SKM-1 treated with dmso at 0.1 percent for 144 hours (cell line): ENCODE measurements around the gene F5.
"Not testable (repeated sequence)": the region's sequence is repeated elsewhere in the genome, so short reads cannot be mapped to it uniquely, and the experiment has no call there.

Experiments
- DNase-seq: peaks from one replicate; lab custom pipeline; 2025; ENCODE audit not compliant: unreplicated experiment; lab: John Stamatoyannopoulos, UW

Gene F5

DNA sequence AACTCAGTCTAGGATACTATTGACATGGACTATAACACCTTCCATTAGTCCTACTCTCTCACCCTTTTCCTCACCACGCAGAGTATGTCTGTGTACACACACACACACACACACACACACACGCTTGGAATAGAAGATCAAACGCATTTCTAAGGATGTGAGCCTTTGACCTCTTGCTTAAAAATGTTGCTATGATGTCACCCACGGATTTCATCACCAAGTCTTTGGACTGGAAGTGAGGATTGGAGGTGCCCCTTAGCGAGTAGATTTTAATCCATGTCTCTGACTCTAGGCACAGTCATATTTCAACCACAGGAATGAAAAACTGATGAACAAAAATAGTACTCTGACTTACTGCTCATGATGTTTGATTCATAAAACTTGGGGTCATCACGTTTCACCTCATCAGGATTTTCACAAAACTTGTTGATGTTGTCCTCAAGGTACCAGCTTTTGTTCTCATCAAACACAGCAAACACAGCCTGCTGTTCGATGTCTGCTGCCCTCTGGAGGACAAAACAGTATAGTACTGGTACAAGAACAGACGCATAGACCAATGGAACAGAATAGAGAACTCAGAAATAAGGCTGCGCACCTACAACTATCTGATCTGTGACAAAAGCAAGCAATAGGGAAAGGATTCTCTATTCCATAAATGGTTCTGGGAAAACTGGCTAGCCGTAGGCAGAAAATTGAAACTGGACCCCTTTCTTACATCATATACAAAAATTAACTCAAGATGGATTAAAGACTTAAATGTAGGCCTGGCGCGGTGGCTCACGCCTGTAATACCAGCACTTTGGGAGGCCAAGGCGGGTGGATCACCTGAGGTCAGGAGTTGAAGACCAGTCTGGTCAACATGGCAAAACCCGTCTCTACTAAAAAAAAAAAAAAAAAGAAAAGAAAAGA is 39.9 kb downstream of the F5 start:
- DNase-seq = peak; percentile 72

GRCh38 chr1:169545472-169545871 is 40.8 kb downstream of the F5 start:
- no peak for DNase-seq

- DNase-seq = no peak
Measured at GRCh38 chr1:169538998-169539871, 47.0 kb downstream of the F5 start.

DNA sequence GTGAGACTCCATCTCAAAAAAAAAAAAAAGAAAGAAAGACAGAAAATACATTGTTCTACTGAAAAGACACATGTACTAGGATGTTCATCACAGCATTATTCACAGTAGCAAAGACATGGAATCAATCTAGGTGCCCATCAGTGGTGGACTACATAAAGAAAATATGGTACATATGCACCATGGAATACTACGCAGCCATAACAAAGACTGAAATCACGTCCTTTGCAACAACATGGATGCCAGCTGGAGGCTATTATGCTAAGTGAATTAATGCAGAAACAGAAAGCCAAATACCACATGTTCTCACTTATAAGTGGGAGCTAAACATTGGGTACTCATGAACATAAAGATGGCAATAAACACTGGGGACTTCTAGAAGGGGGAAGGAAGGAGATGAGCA is 51.6 kb downstream of the F5 start:
- no peak for DNase-seq

DNA sequence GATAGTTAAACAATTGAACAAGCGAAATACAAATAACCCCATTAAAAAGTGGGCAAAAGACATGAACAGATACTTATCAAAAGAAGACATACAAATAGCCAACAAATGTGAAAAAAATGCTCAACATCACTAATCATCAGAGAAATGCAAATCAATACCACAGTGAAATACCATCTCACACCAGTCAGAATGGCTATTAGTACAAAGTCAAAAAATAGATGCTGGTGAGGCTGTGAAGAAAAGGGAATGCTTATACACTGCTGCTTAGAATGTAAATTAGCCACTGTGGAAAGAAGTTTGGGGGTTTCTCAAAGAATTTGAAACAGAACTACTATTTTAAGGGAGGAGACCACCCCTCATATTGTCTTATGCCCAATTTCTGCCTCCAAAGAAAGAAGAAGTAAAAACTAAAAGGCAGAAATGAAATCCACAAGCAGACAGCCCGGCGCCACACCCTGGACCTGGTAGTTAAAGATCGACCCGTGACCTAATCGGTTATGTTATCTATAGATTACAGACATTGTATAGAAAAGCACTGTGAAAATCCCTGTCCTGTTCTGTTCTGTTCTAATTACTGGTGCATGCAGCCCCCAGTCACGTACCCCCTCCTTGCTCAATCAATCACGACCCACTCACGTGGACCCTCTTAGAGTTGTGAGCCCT is 52.6 kb downstream of the F5 start:
- DNase-seq = not testable (repeated sequence)

DNA sequence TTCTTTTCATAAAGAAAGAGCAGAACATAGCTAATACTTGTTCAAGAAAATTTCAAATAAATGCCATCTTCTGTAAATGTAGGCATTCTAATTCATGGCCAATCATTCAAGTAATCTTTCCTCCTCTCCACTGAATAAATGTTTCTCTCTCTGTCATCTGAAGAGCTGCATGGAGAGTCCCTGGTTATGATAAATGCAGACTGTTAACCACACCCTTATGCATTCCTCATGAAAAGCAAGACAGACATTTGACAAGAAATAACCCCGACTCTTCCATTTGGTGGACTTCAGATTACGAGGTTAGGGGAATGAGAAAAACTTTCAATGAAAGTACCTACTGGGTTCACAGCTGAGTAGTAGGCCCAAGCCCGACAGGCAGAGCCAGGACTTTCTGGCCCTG is 55.8 kb downstream of the F5 start:
- no peak for DNase-seq

- no peak for DNase-seq
Measured at GRCh38 chr1:169529068-169529642, 57.1 kb downstream of the F5 start.

GRCh38 chr1:169528215-169529067 is 57.8 kb downstream of the F5 start:
- DNase-seq = peak; percentile 47

DNA sequence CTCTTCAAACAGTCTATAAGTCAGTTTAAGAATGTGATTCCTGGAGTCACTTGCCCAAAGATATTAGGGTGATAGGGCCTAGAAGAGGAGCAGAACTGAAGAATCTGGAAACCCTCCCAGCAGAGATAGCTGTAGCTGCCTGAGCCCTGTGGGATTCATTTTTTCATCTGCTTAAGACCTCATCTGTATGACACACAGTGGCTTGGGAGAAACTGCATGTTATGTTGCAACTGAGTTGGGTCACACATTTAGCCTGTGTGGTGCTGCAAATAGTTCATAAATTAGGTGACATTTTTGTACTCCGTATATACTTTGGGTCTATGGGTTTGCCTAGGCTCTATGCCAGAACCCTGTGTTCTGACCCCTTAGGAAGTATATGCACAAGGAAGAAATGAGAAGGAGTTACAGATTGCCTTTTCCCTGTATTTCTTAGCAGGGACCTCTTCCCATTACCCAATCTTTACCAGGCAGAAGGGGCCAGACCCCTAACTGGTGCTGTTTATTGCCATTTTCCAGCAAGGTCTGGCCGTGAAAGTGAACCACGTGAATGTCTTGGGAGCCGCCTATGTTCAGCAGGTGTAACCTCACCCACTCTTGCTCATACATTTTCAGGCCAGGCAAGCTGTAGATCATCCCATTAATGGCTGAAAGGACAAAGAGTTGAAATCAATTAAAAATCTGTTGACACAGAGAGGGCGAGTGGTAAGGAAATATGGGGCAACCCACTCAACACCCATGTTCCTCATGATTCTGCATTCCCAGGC is 58.6 kb downstream of the F5 start:
- peak; percentile 41 for DNase-seq

DNA sequence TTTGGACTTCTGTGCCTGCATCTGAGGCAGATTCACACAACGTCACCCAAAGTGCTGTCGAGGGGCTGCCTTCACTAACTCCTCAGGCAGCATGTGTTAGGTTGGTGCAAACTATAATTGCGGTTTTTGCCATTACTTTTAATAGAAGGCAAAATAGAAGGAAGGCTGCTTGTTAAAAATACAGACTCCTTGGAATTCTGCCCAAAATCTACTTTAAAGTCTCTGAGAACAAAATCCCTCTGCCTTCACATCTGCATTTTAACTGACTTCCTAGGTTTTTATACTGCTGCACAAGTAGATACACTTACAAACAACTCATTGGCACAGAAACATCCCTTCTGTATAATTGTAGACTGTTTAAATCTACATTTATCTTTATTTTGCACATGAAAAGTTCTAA is 59.3 kb downstream of the F5 start:
- no peak for DNase-seq

GRCh38 chr1:169526120-169526832 is 60.0 kb downstream of the F5 start:
- DNase-seq = no peak

GRCh38 chr1:169525391-169525790 is 60.9 kb downstream of the F5 start:
- DNase-seq = no peak

- DNase-seq = no peak
Measured at GRCh38 chr1:169523904-169524303, 62.4 kb downstream of the F5 start.

DNA sequence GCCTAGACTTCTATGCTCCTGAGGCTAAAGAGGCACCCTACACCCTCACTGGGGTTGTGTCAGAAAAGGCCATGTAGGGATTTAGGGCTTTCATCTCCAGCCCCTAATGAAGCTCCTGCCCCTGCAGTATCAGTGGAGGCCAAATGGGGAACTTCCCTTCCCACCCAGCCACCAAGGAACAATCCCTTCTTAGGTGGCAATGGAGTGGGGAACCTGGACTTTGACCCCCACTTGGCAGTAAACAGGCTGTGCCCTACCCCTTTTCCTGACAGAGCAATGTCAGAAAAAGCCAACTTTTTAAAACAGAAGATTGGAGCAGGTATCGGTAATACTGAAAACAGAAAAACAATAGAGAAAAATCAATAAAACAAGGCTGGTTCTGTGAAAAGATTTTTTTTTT is 65.1 kb downstream of the F5 start:
- no peak for DNase-seq

GRCh38 chr1:169517558-169518186 is 68.6 kb downstream of the F5 start:
- DNase-seq = no peak

DNA sequence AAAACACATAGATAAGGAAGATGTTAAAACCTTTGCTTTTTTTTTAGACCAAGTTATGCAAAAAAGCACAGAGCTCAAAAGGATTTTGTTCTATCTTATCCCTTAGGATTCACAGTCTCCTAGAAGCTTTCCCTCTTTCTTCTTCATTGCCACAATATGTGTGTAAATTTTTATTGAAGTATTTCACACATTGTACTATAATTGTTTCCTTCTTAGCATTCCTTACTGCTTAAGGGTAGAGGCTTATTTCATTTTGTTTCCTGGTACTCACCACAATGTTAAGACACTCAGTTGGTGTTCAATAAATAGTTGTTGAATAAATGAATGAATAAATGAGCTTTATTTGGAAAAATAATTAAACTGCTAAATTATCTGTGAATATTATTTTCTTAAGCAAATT is 70.6 kb downstream of the F5 start:
- no peak for DNase-seq

GRCh38 chr1:169514566-169515270 is 71.6 kb downstream of the F5 start:
- no peak for DNase-seq

GRCh38 chr1:169513208-169513607 is 73.1 kb downstream of the F5 start:
- peak; percentile 97 for DNase-seq
